Motor neuron (in vitro differentiated cells): ENCODE results near the gene CASR. TPM values are rescaled to one million over a fixed set of nuclear protein-coding genes. Genes with fewer than 3 reads are reported as not detected.

Experiments used
- ATAC-seq, 8 experiments: fragments of 200-7000 bp; cut with Tn5 transposase; replicated peaks in 6 of 8; 2 replicates each; pipeline ENCODE4 v1.8.0; 2021; ENCODE audit warnings: mild to moderate bottlenecking in 8 of 8, moderate library complexity in 8 of 8
- H3K27ac ChIP-seq, 2 donors: fragments of 250-450 bp; sonication (Bioruptor Pico); 2 replicates each; pipeline ENCODE4 v1.9.0; 2021; ENCODE audit warnings: antibody characterized with exemption in 2 of 2, mild to moderate bottlenecking in 2 of 2, moderate library complexity in 1 of 2
- H3K4me1 ChIP-seq, 2 donors: fragments of 250-450 bp; sonication (Bioruptor Pico); replicated peaks in 1 of 2; 2 replicates each; pipeline ENCODE4 v1.6.1; 2021; ENCODE audit warnings: antibody characterized with exemption in 2 of 2, mild to moderate bottlenecking in 2 of 2, moderate library complexity in 1 of 2
- H3K4me3 ChIP-seq, 5 donors: fragments of 250-450 bp; sonication (Bioruptor Pico); 2 replicates each; pipeline ENCODE4 v1.9.0; 2021; ENCODE audit warnings: antibody characterized with exemption in 5 of 5, mild to moderate bottlenecking in 5 of 5, moderate library complexity in 4 of 5
- WGBS, 10 experiments: fragments of 450-650 bp; shearing (Covaris generic); methylation state at CpG; one replicate each; pipeline ENCODE4 v1.0.0; 2022; 5-methylcytosine and 5-hydroxymethylcytosine counted together
- in situ Hi-C, 9 experiments: fragments of 400-800 bp; cut with MboI; loops; one replicate each; pipeline ENCODE4 v1.15.0; 2021; ENCODE audit warnings: low sequenced_read_pairs in 9 of 9, low pct_unique_long_range_greater_than_20kb in 2 of 9; ENCODE audit not compliant: unreplicated experiment in 9 of 9
- total RNA-seq, 8 experiments: library from RNA; unstranded; fragments of 300-600 nt; gene quantifications; 2 replicates each; pipeline versions ENCODE4 v1.2.3 to v1.2.4, GENCODE V29; 2022

Gene CASR
- total RNA-seq, 8 experiments from 2014 or later: 0.07 to 1.1 (median 0.22) TPM; not detected in 1

- in situ Hi-C loops: no loop called here
- 37 to 100% (median 81%) methylated on average over 1 to 6 of the region's 6 CpGs for WGBS, 10 experiments
Observed at GRCh38 chr3:122324871-122325323, 141.4 kb downstream of the CASR start, which contains the start of gene CSTA. CSTA (plus strand) TSS chr3:122325248; CDS start chr3:122325293, 45 bp downstream.

GRCh38 chr3:122325769-122326168, 142.3 kb downstream of the CASR start:
- ATAC-seq: no peak
- WGBS, 10 experiments: 80 to 100% (median 100%) methylated on average over 1 to 3 of the region's 3 CpGs; no CpG with 5 or more reads in 2 of the 10 experiments
- no peaks in the 10 kb centered on the region for H3K4me1 ChIP-seq
- H3K4me3 ChIP-seq: no peak overlapping the region
- H3K27ac ChIP-seq: no peak overlapping the region
- in situ Hi-C loops: no loop called here

More at GRCh38 chr3:122324871-122325323, 141.4 kb downstream of the CASR start, which contains the start of gene CSTA:
- no peak within 1 kb of the TSS for H3K27ac ChIP-seq
- no peak within 1 kb of the TSS for H3K4me3 ChIP-seq
- ATAC-seq: no peak
- no peaks in the 10 kb centered on the region for H3K4me1 ChIP-seq

GRCh38 chr3:122331886-122332285, 148.4 kb downstream of the CASR start:
- in situ Hi-C loops: no loop called here
- WGBS, 10 experiments: 50 to 76% (median 70%) methylated on average over 1 to 4 of the region's 4 CpGs; no CpG with 5 or more reads in 6 of the 10 experiments
- no peak for ATAC-seq
- no peak overlapping the region for H3K4me3 ChIP-seq
- no peak overlapping the region for H3K27ac ChIP-seq
- no peaks in the 10 kb centered on the region for H3K4me1 ChIP-seq

- 74 to 100% (median 76%) methylated on average over 1 to 6 of the region's 8 CpGs; no CpG with 5 or more reads in 2 of the 10 experiments for WGBS, 10 experiments
- ATAC-seq: no peak
- Histone ChIP-seq H3K27ac (no peak overlapping the region), H3K4me1 (no peaks in the 10 kb centered on the region), H3K4me3 (no peak overlapping the region)
- in situ Hi-C loops: no loop called here
Observed at GRCh38 chr3:122332551-122332950, 149.1 kb downstream of the CASR start.

Other genes with a start within 250 kb of the CASR start
- under 1 TPM in 3 of 8 experiments, not detected in 5; 0.19 to 0.31 (median 0.21) TPM for gene ILDR1, start 161.4 kb upstream of the CASR start, total RNA-seq
- gene CD86, start 128.3 kb upstream of the CASR start, total RNA-seq: under 1 TPM in 4 of 8 experiments, not detected in 4; 0.17 to 0.91 (median 0.57) TPM
- gene CSTA, start 141.6 kb downstream of the CASR start, total RNA-seq: 1 to 10 TPM in 2 of 8 experiments, under 1 TPM in 3, not detected in 3; 0.16 to 4.5 (median 0.85) TPM
- 10 to 100 TPM; 25.7 to 91.3 (median 51.9) TPM for gene MIX23, start 199.6 kb downstream of the CASR start, total RNA-seq
- 10 to 100 TPM; 12.2 to 51.7 (median 44.2) TPM for gene FAM162A, start 200.5 kb downstream of the CASR start, total RNA-seq
- gene WDR5B, start 232.4 kb downstream of the CASR start, total RNA-seq: 1 to 10 TPM; 5.2 to 9.2 (median 6.8) TPM